OCI-LY3 (cell line): ENCODE measurements around the gene PAF1.

Source experiments
- EZH2phosphoT487 ChIP-seq: fragments of 200-600 bp; shearing (Covaris generic); IDR thresholded peaks from 2 replicates; pipeline ENCODE4 v1.6.1; 2018; ENCODE audit warnings: antibody characterized with exemption, mixed run types, low read depth
- TF ChIP-seq, protein P1 (sequence below): fragments of 200-600, 300-600 bp; sonication (generic); IDR thresholded peaks from 2 replicates; pipeline ENCODE4 v1.5.1; 2014; ENCODE audit warnings: antibody characterized with exemption, low read length, low read depth

DNA sequence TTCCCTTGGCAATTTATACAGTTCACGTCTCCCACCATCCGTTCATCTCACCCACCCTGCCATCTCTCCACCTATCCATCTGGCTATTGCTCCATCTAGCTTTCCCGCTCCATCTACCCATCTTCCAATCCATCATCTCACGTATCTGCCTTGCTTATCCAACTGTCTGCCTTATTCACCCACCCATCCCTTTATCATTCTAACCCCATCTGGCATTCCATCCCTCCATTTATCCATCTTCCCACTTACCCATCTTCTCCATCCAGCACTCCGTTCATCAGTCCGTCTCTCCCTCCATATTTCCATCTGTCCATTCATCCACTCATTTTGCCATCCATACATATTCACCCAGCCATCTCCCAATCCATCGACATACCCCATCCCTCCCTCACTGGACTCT lies 34.8 kb upstream of the PAF1 start:
- TF ChIP-seq, protein P1, sequence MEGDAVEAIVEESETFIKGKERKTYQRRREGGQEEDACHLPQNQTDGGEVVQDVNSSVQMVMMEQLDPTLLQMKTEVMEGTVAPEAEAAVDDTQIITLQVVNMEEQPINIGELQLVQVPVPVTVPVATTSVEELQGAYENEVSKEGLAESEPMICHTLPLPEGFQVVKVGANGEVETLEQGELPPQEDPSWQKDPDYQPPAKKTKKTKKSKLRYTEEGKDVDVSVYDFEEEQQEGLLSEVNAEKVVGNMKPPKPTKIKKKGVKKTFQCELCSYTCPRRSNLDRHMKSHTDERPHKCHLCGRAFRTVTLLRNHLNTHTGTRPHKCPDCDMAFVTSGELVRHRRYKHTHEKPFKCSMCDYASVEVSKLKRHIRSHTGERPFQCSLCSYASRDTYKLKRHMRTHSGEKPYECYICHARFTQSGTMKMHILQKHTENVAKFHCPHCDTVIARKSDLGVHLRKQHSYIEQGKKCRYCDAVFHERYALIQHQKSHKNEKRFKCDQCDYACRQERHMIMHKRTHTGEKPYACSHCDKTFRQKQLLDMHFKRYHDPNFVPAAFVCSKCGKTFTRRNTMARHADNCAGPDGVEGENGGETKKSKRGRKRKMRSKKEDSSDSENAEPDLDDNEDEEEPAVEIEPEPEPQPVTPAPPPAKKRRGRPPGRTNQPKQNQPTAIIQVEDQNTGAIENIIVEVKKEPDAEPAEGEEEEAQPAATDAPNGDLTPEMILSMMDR, result no peak
- TF ChIP-seq EZH2phosphoT487, result no peak
